Measurements from ENCODE around the gene HTR5A.

- no peak for TF ChIP-seq POLR2AphosphoS5 (IDR thresholded peaks at IDR 0.05; ENCODE audit: borderline replicate concordance, low read depth, low read length)
- no peak for TF ChIP-seq EZH2 (IDR thresholded peaks at IDR 0.05)
- no peak for TF ChIP-seq FOXP2 (optimal IDR thresholded peaks at IDR 0.05; ENCODE audit: control extremely low read depth, extremely low read length, insufficient read depth)
These were observed 7.7 kb upstream of the HTR5A start for GRCh38 chr7:155062411-155062810.

All from SK-N-MC (cell line).